ENCODE data around the gene CARNS1. TPM values are rescaled to one million over a fixed set of nuclear protein-coding genes. Genes with fewer than 3 reads are reported as not detected.

Gene CARNS1
- polyA plus RNA-seq, 6 donors from 2014 or later, result 0.80 to 2.9 (median 1.7) TPM

GRCh38 chr11:67411785-67412152 is 3.7 kb upstream of the CARNS1 start:
- ATAC-seq (ENCODE audit: low read depth in 2 of 2) (peak; percentile 10 to 16), DNase-seq (no peak)
- Mint-ChIP-seq H3K4me3 (peak overlapping the region; percentile 68 to 98 (median 81)), H3K27ac (no peak overlapping the region), H3K27me3 (no peaks in the 10 kb centered on the region), H3K4me1 (peaks cover 71 to 92% (median 87%) of the 10 kb centered on the region in 3 donors), H3K36me3 (peaks cover 0 to under 1% of the 10 kb centered on the region in 2 donors), H3K9me3 (no peaks in the 10 kb centered on the region)

GRCh38 chr11:67412495-67413179 is 2.8 kb upstream of the CARNS1 start:
- Mint-ChIP-seq H3K27me3 (no peaks in the 10 kb centered on the region), H3K9me3 (no peaks in the 10 kb centered on the region), H3K36me3 (no peaks in the 10 kb centered on the region), H3K27ac (peak overlapping the region in 3 of 6 donors; percentile 22 to 57 (median 41)), H3K4me3 (peak overlapping the region; percentile 68 to 98 (median 82)), H3K4me1 (peaks cover 72 to 92% (median 84%) of the 10 kb centered on the region in 3 donors)
- ATAC-seq (ENCODE audit: low read depth in 2 of 2) (no peak), DNase-seq (no peak)

GRCh38 chr11:67413266-67413849 is 2.1 kb upstream of the CARNS1 start:
- DNase-seq, result no peak
- H3K4me3 Mint-ChIP-seq, result peak overlapping the region; percentile 68 to 98 (median 78)
- peak overlapping the region in 4 of 6 donors; percentile 9 to 73 (median 20) for H3K27ac Mint-ChIP-seq
- H3K9me3 Mint-ChIP-seq, result no peaks in the 10 kb centered on the region
- no peaks in the 10 kb centered on the region for H3K36me3 Mint-ChIP-seq
- no peak for ATAC-seq (ENCODE audit: low read depth in 2 of 2)
- peaks cover 72 to 92% (median 84%) of the 10 kb centered on the region in 3 donors for H3K4me1 Mint-ChIP-seq
- no peaks in the 10 kb centered on the region for H3K27me3 Mint-ChIP-seq

GRCh38 chr11:67416416-67417335 is 1.2 kb downstream of the CARNS1 start:
- H3K4me3 Mint-ChIP-seq, result peak overlapping the region; percentile 84 to 91 (median 86)
- H3K36me3 Mint-ChIP-seq, result no peaks in the 10 kb centered on the region
- ATAC-seq (ENCODE audit: low read depth in 2 of 2), result peak; percentile 22 to 29
- DNase-seq, result peak; percentile 67
- H3K4me1 Mint-ChIP-seq, result peaks cover 70 to 85% (median 79%) of the 10 kb centered on the region in 3 donors
- no peaks in the 10 kb centered on the region for H3K27me3 Mint-ChIP-seq
- H3K27ac Mint-ChIP-seq, result peak overlapping the region; percentile 83 to 95 (median 90)
- no peaks in the 10 kb centered on the region for H3K9me3 Mint-ChIP-seq

- Mint-ChIP-seq H3K27me3 (no peaks in the 10 kb centered on the region), H3K4me1 (peaks cover 63 to 78% (median 71%) of the 10 kb centered on the region in 3 donors), H3K4me3 (peak overlapping the region in 7 of 8 donors; percentile 35 to 90 (median 86)), H3K36me3 (no peaks in the 10 kb centered on the region), H3K9me3 (no peaks in the 10 kb centered on the region), H3K27ac (peak overlapping the region in 3 of 6 donors; percentile 41 to 87 (median 83))
- no peak for DNase-seq
- no peak for ATAC-seq (ENCODE audit: low read depth in 2 of 2)
Measured at GRCh38 chr11:67417425-67417824, 1.9 kb downstream of the CARNS1 start.

GRCh38 chr11:67418476-67419281 is 3.2 kb downstream of the CARNS1 start:
- H3K9me3 Mint-ChIP-seq, result no peaks in the 10 kb centered on the region
- peak overlapping the region in 5 of 6 donors; percentile 83 to 97 (median 89) for H3K27ac Mint-ChIP-seq
- no peaks in the 10 kb centered on the region for H3K36me3 Mint-ChIP-seq
- peaks cover 59 to 74% (median 65%) of the 10 kb centered on the region in 3 donors for H3K4me1 Mint-ChIP-seq
- peak; percentile 63 to 65 for ATAC-seq (ENCODE audit: low read depth in 2 of 2)
- DNase-seq, result peak; percentile 85
- H3K4me3 Mint-ChIP-seq, result peak overlapping the region; percentile 84 to 88 (median 85)
- no peaks in the 10 kb centered on the region for H3K27me3 Mint-ChIP-seq

GRCh38 chr11:67419325-67420049 is 4.0 kb downstream of the CARNS1 start:
- H3K36me3 Mint-ChIP-seq, result no peaks in the 10 kb centered on the region
- peak overlapping the region in 5 of 6 donors; percentile 83 to 97 (median 89) for H3K27ac Mint-ChIP-seq
- H3K4me1 Mint-ChIP-seq, result peaks cover 57 to 67% (median 60%) of the 10 kb centered on the region in 3 donors
- no peaks in the 10 kb centered on the region for H3K27me3 Mint-ChIP-seq
- ATAC-seq (ENCODE audit: low read depth in 2 of 2) (no peak), DNase-seq (no peak)
- H3K9me3 Mint-ChIP-seq, result no peaks in the 10 kb centered on the region
- H3K4me3 Mint-ChIP-seq, result peak overlapping the region; percentile 84 to 91 (median 86)

- Mint-ChIP-seq H3K4me3 (peak overlapping the region; percentile 84 to 91 (median 86)), H3K9me3 (no peaks in the 10 kb centered on the region), H3K36me3 (no peaks in the 10 kb centered on the region), H3K4me1 (peaks cover 50 to 62% (median 61%) of the 10 kb centered on the region in 3 donors), H3K27ac (peak overlapping the region; percentile 24 to 97 (median 87)), H3K27me3 (no peaks in the 10 kb centered on the region)
- DNase-seq (no peak), ATAC-seq (ENCODE audit: low read depth in 2 of 2) (no peak)
Measured at GRCh38 chr11:67420147-67420645, 4.7 kb downstream of the CARNS1 start.

- no peaks in the 10 kb centered on the region for H3K36me3 Mint-ChIP-seq
- H3K27me3 Mint-ChIP-seq, result no peaks in the 10 kb centered on the region
- H3K4me1 Mint-ChIP-seq, result peaks cover 50 to 60% (median 60%) of the 10 kb centered on the region in 3 donors
- peak overlapping the region in 5 of 6 donors; percentile 83 to 97 (median 95) for H3K27ac Mint-ChIP-seq
- peak overlapping the region; percentile 84 to 91 (median 86) for H3K4me3 Mint-ChIP-seq
- ATAC-seq (ENCODE audit: low read depth in 2 of 2) (peak; percentile 72 to 77), DNase-seq (peak; percentile 97)
- H3K9me3 Mint-ChIP-seq, result no peaks in the 10 kb centered on the region
Measured at GRCh38 chr11:67420646-67421429, 5.4 kb downstream of the CARNS1 start.

- Mint-ChIP-seq H3K27ac (peak overlapping the region in 5 of 6 donors; percentile 78 to 96 (median 95)), H3K4me1 (peaks cover 48 to 55% (median 53%) of the 10 kb centered on the region in 3 donors), H3K9me3 (no peaks in the 10 kb centered on the region), H3K36me3 (no peaks in the 10 kb centered on the region), H3K4me3 (peak overlapping the region in 7 of 8 donors; percentile 49 to 86 (median 78)), H3K27me3 (no peaks in the 10 kb centered on the region)
- DNase-seq (no peak), ATAC-seq (ENCODE audit: low read depth in 2 of 2) (no peak)
Measured at GRCh38 chr11:67421430-67422031, 6.1 kb downstream of the CARNS1 start.

- DNase-seq, result no peak
- H3K9me3 Mint-ChIP-seq, result no peaks in the 10 kb centered on the region
- peak overlapping the region in 3 of 6 donors; percentile 54 to 93 (median 71) for H3K27ac Mint-ChIP-seq
- H3K4me1 Mint-ChIP-seq, result peaks cover 39 to 46% (median 46%) of the 10 kb centered on the region in 3 donors
- H3K4me3 Mint-ChIP-seq, result peak overlapping the region in 4 of 8 donors; percentile 31 to 78 (median 54)
- no peaks in the 10 kb centered on the region for H3K36me3 Mint-ChIP-seq
- ATAC-seq (ENCODE audit: low read depth in 2 of 2), result no peak
- no peaks in the 10 kb centered on the region for H3K27me3 Mint-ChIP-seq
Measured at GRCh38 chr11:67422891-67423290, 7.4 kb downstream of the CARNS1 start.

Data from naive B cell (primary cell).